CD14-positive monocyte (primary cell): ENCODE measurements around the gene DLL3. TPM values are rescaled to one million over a fixed set of nuclear protein-coding genes. Genes with fewer than 3 reads are reported as not detected.

Experiments
- DNase-seq, 3 donors: peaks; one replicate each; pipeline ENCODE4 v3.0.0-alpha.2; 2011 to 2022
- H2AFZ ChIP-seq: 2 replicates; pipeline ENCODE4 v1.6.0; 2012; ENCODE audit warnings: mild to moderate bottlenecking, low read depth, low read length, inconsistent platforms; ENCODE audit not compliant: insufficient read depth, poor library complexity, severe bottlenecking
- H3K27ac ChIP-seq, 2 donors: 1 replicate in 1 of 2; 2 replicates in 1 of 2; pipeline ENCODE4 v1.5.1; 2012 to 2013; ENCODE audit warnings: low read length in 2 of 2, control low read depth in 1 of 2, inconsistent platforms in 1 of 2, low read depth in 1 of 2, mild to moderate bottlenecking in 1 of 2
- H3K27me3 ChIP-seq, 2 donors: one replicate each; pipeline versions ENCODE4 v1.6.0 to v1.6.1; 2011 to 2013; ENCODE audit warnings: low read length in 2 of 2; ENCODE audit not compliant: control insufficient read depth in 2 of 2, insufficient read depth in 2 of 2
- H3K36me3 ChIP-seq, 2 donors: replicated peaks in 1 of 2; 1 replicate in 1 of 2; 2 replicates in 1 of 2; pipeline versions ENCODE4 v1.5.1 to v1.6.1; 2012 to 2013; ENCODE audit warnings: low read length in 2 of 2, control low read depth in 1 of 2, inconsistent platforms in 1 of 2, mild to moderate bottlenecking in 1 of 2; ENCODE audit not compliant: insufficient read depth in 2 of 2, control insufficient read depth in 1 of 2
- H3K4me1 ChIP-seq, 2 donors: 1 replicate in 1 of 2; 2 replicates in 1 of 2; pipeline versions ENCODE4 v1.5.1 to v1.6.1; 2012 to 2013; ENCODE audit warnings: low read length in 2 of 2, control low read depth in 1 of 2, inconsistent platforms in 1 of 2, mild to moderate bottlenecking in 1 of 2, moderate library complexity in 1 of 2; ENCODE audit not compliant: insufficient read depth in 2 of 2, control insufficient read depth in 1 of 2
- H3K4me2 ChIP-seq: replicated peaks from 2 replicates; pipeline ENCODE3; 2012; ENCODE audit warnings: low read length, moderate library complexity, mild to moderate bottlenecking; ENCODE audit not compliant: poor library complexity, severe bottlenecking; ENCODE audit errors: extremely low read depth
- H3K4me3 ChIP-seq, 3 experiments: fragments of 200-600 bp in 1 of 3; sonication (generic) in 1 of 3; replicated peaks in 1 of 3; 1 replicate in 2 of 3; 2 replicates in 1 of 3; pipeline ENCODE4 v1.5.1; 2011 to 2013; ENCODE audit warnings: low read length in 3 of 3, mild to moderate bottlenecking in 3 of 3, control low read depth in 2 of 3, low read depth in 2 of 3, inconsistent platforms in 1 of 3, moderate library complexity in 1 of 3
- H3K79me2 ChIP-seq: 2 replicates; pipeline ENCODE4 v1.6.0; 2012; ENCODE audit warnings: mild to moderate bottlenecking, control low read depth, inconsistent platforms, low read length, moderate library complexity; ENCODE audit not compliant: insufficient read depth
- H3K9ac ChIP-seq: 2 replicates; pipeline ENCODE4 v1.6.0; 2017; ENCODE audit warnings: low read length, mild to moderate bottlenecking; ENCODE audit not compliant: insufficient read depth, poor library complexity, severe bottlenecking
- H3K9me3 ChIP-seq, 2 donors: replicated peaks in 1 of 2; 1 replicate in 1 of 2; 2 replicates in 1 of 2; pipeline versions ENCODE4 v1.5.1 to v1.6.1; 2012 to 2013; ENCODE audit warnings: low read length in 2 of 2, control low read depth in 1 of 2; ENCODE audit not compliant: control insufficient read depth in 1 of 2, insufficient read depth in 1 of 2
- H4K20me1 ChIP-seq: 2 replicates; pipeline ENCODE4 v1.6.0; 2012; ENCODE audit warnings: mild to moderate bottlenecking, low read length, control low read depth, moderate library complexity; ENCODE audit not compliant: insufficient read depth
- H3K27ac Mint-ChIP-seq, 7 donors: one replicate each; pipeline ENCODE4 v1.8.0; 2020; ENCODE audit warnings: mild to moderate bottlenecking in 7 of 7, mixed read lengths in 7 of 7, moderate library complexity in 6 of 7, inconsistent platforms in 2 of 7
- H3K27me3 Mint-ChIP-seq, 3 donors: one replicate each; pipeline ENCODE4 v1.8.0; 2021 to 2022; ENCODE audit warnings: low read depth in 3 of 3, mild to moderate bottlenecking in 3 of 3, mixed read lengths in 3 of 3, moderate library complexity in 3 of 3, inconsistent platforms in 1 of 3
- H3K36me3 Mint-ChIP-seq, 2 donors: one replicate each; pipeline ENCODE4 v1.8.0; 2020; ENCODE audit warnings: mixed read lengths in 2 of 2, inconsistent platforms in 1 of 2, mild to moderate bottlenecking in 1 of 2
- H3K4me1 Mint-ChIP-seq: one replicate; pipeline ENCODE4 v1.8.0; 2020; ENCODE audit warnings: mild to moderate bottlenecking, mixed read lengths
- H3K4me3 Mint-ChIP-seq, 2 donors: one replicate each; pipeline ENCODE4 v1.8.0; 2020; ENCODE audit warnings: mild to moderate bottlenecking in 2 of 2, mixed read lengths in 2 of 2, moderate library complexity in 1 of 2
- H3K9me3 Mint-ChIP-seq, 7 donors: one replicate each; pipeline ENCODE4 v1.8.0; 2020 to 2022; ENCODE audit warnings: mixed read lengths in 7 of 7, mild to moderate bottlenecking in 6 of 7, moderate library complexity in 6 of 7, inconsistent platforms in 2 of 7
- WGBS: methylation state at CpG from one replicate; pipeline ENCODE4 v1.1.5; 2013; ENCODE audit warnings: missing lambda C conversion rate; ENCODE audit not compliant: insufficient coverage; 5-methylcytosine and 5-hydroxymethylcytosine counted together
- intact Hi-C, 2 donors: fragments of 100-400 bp; cut with micrococcal nuclease; formaldehyde crosslinking; loops; one replicate each; pipeline versions ENCODE4 v1.15.0 to v1.15.1; 2023
- polyA plus RNA-seq, 3 donors: library from polyadenylated mRNA; depleted of rRNA in 1 of 3; unstranded in 2 of 3; stranded (reverse) in 1 of 3; fragments of 300-500 nt in 2 of 3; fragments of >200 nt in 1 of 3; fragmentation: Illumina TruSeq in 2 of 3; gene quantifications; 1 replicate in 2 of 3; 2 replicates in 1 of 3; pipeline ENCODE4 v1.2.3, GENCODE V29; 2012 to 2021
- TF ChIP-seq, protein P1 (sequence below): fragments of 200-600 bp; IDR thresholded peaks from one replicate; pipeline ENCODE4 v1.8.0; 2022; ENCODE audit warnings: antibody characterized with exemption, mild to moderate bottlenecking

Gene DLL3
- polyA plus RNA-seq, 3 donors, result not detected

- Histone ChIP-seq H3K36me3 (no peaks in the 10 kb centered on the region), H3K9me3 (no peaks in the 10 kb centered on the region), H3K27ac (no peak overlapping the region), H3K4me1 (peaks cover 2 to 4% of the 10 kb centered on the region in 2 donors), H3K9ac (no peak overlapping the region), H3K4me2 (no peak overlapping the region), H3K27me3 (no peaks in the 10 kb centered on the region), H4K20me1 (no peaks in the 10 kb centered on the region), H3K79me2 (no peaks in the 10 kb centered on the region), H3K4me3 (no peak overlapping the region), H2AFZ (no peak overlapping the region)
- H3K27ac Mint-ChIP-seq, result peak overlapping the region in 1 of 7 donors; percentile 1
- WGBS, result 82% methylated on average over 6 of the region's 8 CpGs
- H3K27me3 Mint-ChIP-seq, result peaks cover 5 to 23% (median 17%) of the 10 kb centered on the region in 3 donors
- TF ChIP-seq, protein P1, sequence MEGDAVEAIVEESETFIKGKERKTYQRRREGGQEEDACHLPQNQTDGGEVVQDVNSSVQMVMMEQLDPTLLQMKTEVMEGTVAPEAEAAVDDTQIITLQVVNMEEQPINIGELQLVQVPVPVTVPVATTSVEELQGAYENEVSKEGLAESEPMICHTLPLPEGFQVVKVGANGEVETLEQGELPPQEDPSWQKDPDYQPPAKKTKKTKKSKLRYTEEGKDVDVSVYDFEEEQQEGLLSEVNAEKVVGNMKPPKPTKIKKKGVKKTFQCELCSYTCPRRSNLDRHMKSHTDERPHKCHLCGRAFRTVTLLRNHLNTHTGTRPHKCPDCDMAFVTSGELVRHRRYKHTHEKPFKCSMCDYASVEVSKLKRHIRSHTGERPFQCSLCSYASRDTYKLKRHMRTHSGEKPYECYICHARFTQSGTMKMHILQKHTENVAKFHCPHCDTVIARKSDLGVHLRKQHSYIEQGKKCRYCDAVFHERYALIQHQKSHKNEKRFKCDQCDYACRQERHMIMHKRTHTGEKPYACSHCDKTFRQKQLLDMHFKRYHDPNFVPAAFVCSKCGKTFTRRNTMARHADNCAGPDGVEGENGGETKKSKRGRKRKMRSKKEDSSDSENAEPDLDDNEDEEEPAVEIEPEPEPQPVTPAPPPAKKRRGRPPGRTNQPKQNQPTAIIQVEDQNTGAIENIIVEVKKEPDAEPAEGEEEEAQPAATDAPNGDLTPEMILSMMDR, result no peak
- no peak overlapping the region for H3K4me3 Mint-ChIP-seq
- peaks cover 4% of the 10 kb centered on the region for H3K4me1 Mint-ChIP-seq
- H3K36me3 Mint-ChIP-seq, result no peaks in the 10 kb centered on the region
- intact Hi-C loops, result no loop called here
- H3K9me3 Mint-ChIP-seq, result no peaks in the 10 kb centered on the region
- DNase-seq, result no peak
Observed at GRCh38 chr19:39546599-39546998, 47.9 kb downstream of the DLL3 start.

GRCh38 chr19:39550197-39550596 lies 51.5 kb downstream of the DLL3 start:
- Mint-ChIP-seq H3K27ac (no peak overlapping the region), H3K4me3 (no peak overlapping the region), H3K9me3 (no peaks in the 10 kb centered on the region), H3K4me1 (peaks cover 35% of the 10 kb centered on the region), H3K27me3 (peaks cover 5 to 16% (median 6%) of the 10 kb centered on the region in 3 donors), H3K36me3 (no peaks in the 10 kb centered on the region)
- Histone ChIP-seq H3K4me3 (no peak overlapping the region), H3K4me1 (peaks cover 26 to 36% of the 10 kb centered on the region in 2 donors), H4K20me1 (no peaks in the 10 kb centered on the region), H2AFZ (no peak overlapping the region), H3K9me3 (no peaks in the 10 kb centered on the region), H3K79me2 (no peaks in the 10 kb centered on the region), H3K27me3 (no peaks in the 10 kb centered on the region), H3K9ac (no peak overlapping the region), H3K36me3 (no peaks in the 10 kb centered on the region), H3K27ac (no peak overlapping the region), H3K4me2 (no peak overlapping the region)
- intact Hi-C loops, result loop anchor here in 1 of 2 donors (5.0 kb wide), 1 partner anchor 217 kb away; no protein-coding TSS in a partner anchor
- 94% methylated on average over 3 of the region's 5 CpGs for WGBS
- DNase-seq, result no peak
- TF ChIP-seq, protein P1, result no peak
